GM12872 (cell line): ENCODE results near the gene RUFY4.

Experiments
- CTCF ChIP-seq: IDR thresholded peaks from 3 replicates; pipeline ENCODE4 v1.5.1; 2011; ENCODE audit warnings: low read depth, mild to moderate bottlenecking, low read length, moderate library complexity; ENCODE audit not compliant: insufficient read depth

Gene RUFY4

GRCh38 chr2:218028189-218028495 lies 40.9 kb upstream of the RUFY4 start:
- TF ChIP-seq CTCF, result no peak

- TF ChIP-seq CTCF, result no peak
Observed at GRCh38 chr2:218028562-218029348, 40.3 kb upstream of the RUFY4 start.

GRCh38 chr2:218029366-218030360 lies 39.4 kb upstream of the RUFY4 start:
- no peak for TF ChIP-seq CTCF

- no peak for TF ChIP-seq CTCF
Observed at GRCh38 chr2:218030409-218031195, 38.5 kb upstream of the RUFY4 start.

- no peak for TF ChIP-seq CTCF
Observed at GRCh38 chr2:218031261-218031660, 37.8 kb upstream of the RUFY4 start.

- no peak for TF ChIP-seq CTCF
Observed at GRCh38 chr2:218031771-218032257, 37.2 kb upstream of the RUFY4 start.
